OCI-LY1 (cell line): ENCODE results near the gene TNIP2.
"Not testable (repeated sequence)": the region's sequence is repeated elsewhere in the genome, so short reads cannot be mapped to it uniquely, and the experiment has no call there.

Experiments used
- H2AFZ ChIP-seq: fragments of 200-600 bp; sonication (generic), shearing (Covaris generic); 2 replicates; pipeline ENCODE4 v1.6.0; 2014; ENCODE audit warnings: antibody characterized with exemption, mild to moderate bottlenecking, low read length
- H3F3A ChIP-seq: fragments of 200-600 bp; sonication (generic), shearing (Covaris generic); 2 replicates; pipeline ENCODE4 v1.6.0; 2014; ENCODE audit warnings: mild to moderate bottlenecking, antibody characterized with exemption, low read length, moderate library complexity; ENCODE audit not compliant: insufficient read depth
- H3K27ac ChIP-seq: fragments of 200-600 bp; sonication (generic); 2 replicates; pipeline ENCODE4 v1.5.1; 2014; ENCODE audit warnings: low read length, mixed run types, mild to moderate bottlenecking, low read depth; ENCODE audit not compliant: poor library complexity, severe bottlenecking
- H3K27me3 ChIP-seq: fragments of 200-600 bp; sonication (generic); 2 replicates; pipeline ENCODE4 v1.6.0; 2014; ENCODE audit warnings: antibody characterized with exemption, mild to moderate bottlenecking, low read length, moderate library complexity; ENCODE audit not compliant: insufficient read depth
- H3K36me3 ChIP-seq: fragments of 200-600 bp; sonication (generic); 2 replicates; pipeline ENCODE4 v1.6.1; 2014; ENCODE audit warnings: mild to moderate bottlenecking, antibody characterized with exemption, low read length, moderate library complexity, mixed read lengths; ENCODE audit not compliant: insufficient read depth
- H3K4me1 ChIP-seq: fragments of 200-600 bp; sonication (generic); 2 replicates; pipeline ENCODE4 v1.5.1; 2014; ENCODE audit warnings: mild to moderate bottlenecking, low read length, moderate library complexity; ENCODE audit not compliant: insufficient read depth, severe bottlenecking
- H3K4me2 ChIP-seq: fragments of 200-600 bp; sonication (generic), shearing (Covaris generic); 2 replicates; pipeline ENCODE4 v1.6.1; 2014; ENCODE audit warnings: low read length
- H3K4me3 ChIP-seq: fragments of 200-600 bp; sonication (generic); 2 replicates; pipeline ENCODE4 v1.5.1; 2014; ENCODE audit warnings: low read length, low read depth, mild to moderate bottlenecking, mixed read lengths; ENCODE audit not compliant: poor library complexity, severe bottlenecking
- H3K79me2 ChIP-seq: fragments of 200-600 bp; shearing (Covaris generic); 2 replicates; pipeline ENCODE4 v1.6.1; 2016; ENCODE audit warnings: mixed run types, low read length, mixed read lengths; ENCODE audit not compliant: insufficient read depth
- H3K9ac ChIP-seq: fragments of 200-600 bp; sonication (generic), shearing (Covaris generic); 2 replicates; pipeline ENCODE4 v1.6.1; 2014; ENCODE audit warnings: mild to moderate bottlenecking, low read length, mixed read lengths
- H3K9me2 ChIP-seq: fragments of 200-600 bp; sonication (generic), shearing (Covaris generic); 2 replicates; pipeline ENCODE4 v1.6.1; 2014; ENCODE audit warnings: low read depth, mild to moderate bottlenecking, low read length, mixed read lengths
- H3K9me3 ChIP-seq: fragments of 200-600 bp; shearing (Covaris generic); 2 replicates; pipeline ENCODE4 v1.6.1; 2014; ENCODE audit warnings: low read length, mixed read lengths
- H4K20me1 ChIP-seq: fragments of 200-600 bp; sonication (generic), shearing (Covaris generic); 2 replicates; pipeline ENCODE4 v1.6.0; 2016; ENCODE audit warnings: mild to moderate bottlenecking, low read length; ENCODE audit not compliant: insufficient read depth
- CTCF ChIP-seq: fragments of 200-600 bp; sonication (generic), shearing (Covaris generic); IDR thresholded peaks from 2 replicates; pipeline ENCODE4 v1.5.1; 2017; ENCODE audit warnings: mild to moderate bottlenecking, antibody characterized with exemption, low read length, moderate library complexity, mixed read lengths
- EZH2 ChIP-seq: fragments of 200-600 bp; sonication (generic), shearing (Covaris generic); IDR thresholded peaks from 2 replicates; pipeline ENCODE4 v1.8.0; 2017; ENCODE audit warnings: borderline replicate concordance, mixed run types, mild to moderate bottlenecking, antibody characterized with exemption, low read length, moderate library complexity, mixed read lengths

TNIP2 gene

GRCh38 chr4:2729533-2729875 is 26.6 kb downstream of the TNIP2 start:
- no peaks in the 10 kb centered on the region for H3K36me3 ChIP-seq
- H3K9me3 ChIP-seq, result no peaks in the 10 kb centered on the region
- H4K20me1 ChIP-seq, result no peaks in the 10 kb centered on the region
- no peak overlapping the region for H3K4me2 ChIP-seq
- H3F3A ChIP-seq, result no peaks in the 10 kb centered on the region
- H3K9me2 ChIP-seq, result no peaks in the 10 kb centered on the region
- no peak overlapping the region for H2AFZ ChIP-seq
- H3K27ac ChIP-seq, result no peak overlapping the region
- H3K4me3 ChIP-seq, result no peak overlapping the region
- no peak for TF ChIP-seq CTCF
- TF ChIP-seq EZH2, result no peak
- H3K27me3 ChIP-seq, result no peaks in the 10 kb centered on the region
- no peak overlapping the region for H3K9ac ChIP-seq
- no peaks in the 10 kb centered on the region for H3K4me1 ChIP-seq
- H3K79me2 ChIP-seq, result no peaks in the 10 kb centered on the region

- H3K27me3 ChIP-seq, result no peaks in the 10 kb centered on the region
- no peaks in the 10 kb centered on the region for H3K9me3 ChIP-seq
- no peaks in the 10 kb centered on the region for H4K20me1 ChIP-seq
- H3K9ac ChIP-seq, result no peak overlapping the region
- H3K79me2 ChIP-seq, result no peaks in the 10 kb centered on the region
- TF ChIP-seq EZH2, result no peak
- TF ChIP-seq CTCF, result no peak
- H2AFZ ChIP-seq, result no peak overlapping the region
- H3K4me3 ChIP-seq, result no peak overlapping the region
- no peak overlapping the region for H3K27ac ChIP-seq
- no peaks in the 10 kb centered on the region for H3K4me1 ChIP-seq
- no peaks in the 10 kb centered on the region for H3F3A ChIP-seq
- no peaks in the 10 kb centered on the region for H3K9me2 ChIP-seq
- H3K36me3 ChIP-seq, result no peaks in the 10 kb centered on the region
- H3K4me2 ChIP-seq, result no peak overlapping the region
These were observed 27.2 kb downstream of the TNIP2 start for GRCh38 chr4:2728806-2729532.

GRCh38 chr4:2728221-2728620 is 27.9 kb downstream of the TNIP2 start:
- H3K4me3 ChIP-seq, result no peak overlapping the region
- H3K4me2 ChIP-seq, result no peak overlapping the region
- no peaks in the 10 kb centered on the region for H3K4me1 ChIP-seq
- no peaks in the 10 kb centered on the region for H4K20me1 ChIP-seq
- TF ChIP-seq CTCF (no peak), EZH2 (no peak)
- H3K27ac ChIP-seq, result no peak overlapping the region
- H3K9me2 ChIP-seq, result no peaks in the 10 kb centered on the region
- H3K79me2 ChIP-seq, result no peaks in the 10 kb centered on the region
- H3K27me3 ChIP-seq, result no peaks in the 10 kb centered on the region
- no peaks in the 10 kb centered on the region for H3F3A ChIP-seq
- no peaks in the 10 kb centered on the region for H3K9me3 ChIP-seq
- H3K36me3 ChIP-seq, result no peaks in the 10 kb centered on the region
- H3K9ac ChIP-seq, result no peak overlapping the region
- H2AFZ ChIP-seq, result no peak overlapping the region

- not testable (repeated sequence) for H3K27me3 ChIP-seq, H3K9me3 ChIP-seq, H3F3A ChIP-seq, H3K9ac ChIP-seq, H3K9me2 ChIP-seq, H3K4me1 ChIP-seq, H2AFZ ChIP-seq, H3K79me2 ChIP-seq, H3K4me3 ChIP-seq, H3K36me3 ChIP-seq, H4K20me1 ChIP-seq, H3K27ac ChIP-seq, H3K4me2 ChIP-seq
These were observed 29.3 kb downstream of the TNIP2 start for GRCh38 chr4:2726881-2727280.
